Neuronal stem cell (in vitro differentiated cells): ENCODE data around the gene EIF2S2.

Experiments
- DNase-seq: peaks from one replicate; pipeline ENCODE4 v3.0.0-alpha.2; 2013; ENCODE audit warnings: low spot score
- H2AFZ ChIP-seq: one replicate; pipeline ENCODE4 v1.6.1; 2013; ENCODE audit warnings: mild to moderate bottlenecking, low read length, inconsistent platforms
- H2AK5ac ChIP-seq: 2 replicates; pipeline ENCODE4 v1.6.1; 2013; ENCODE audit warnings: low read depth, mild to moderate bottlenecking, inconsistent platforms, low read length, moderate library complexity, mixed read lengths
- H2BK120ac ChIP-seq: 2 replicates; pipeline ENCODE4 v1.6.1; 2013; ENCODE audit warnings: low read depth, mild to moderate bottlenecking, inconsistent platforms, low read length, moderate library complexity, mixed read lengths
- H2BK12ac ChIP-seq: one replicate; pipeline ENCODE4 v1.6.1; 2013; ENCODE audit warnings: low read length, inconsistent platforms
- H2BK15ac ChIP-seq: 2 replicates; pipeline ENCODE4 v1.6.1; 2013; ENCODE audit warnings: mild to moderate bottlenecking, low read length, inconsistent platforms, mixed read lengths
- H2BK5ac ChIP-seq: one replicate; pipeline ENCODE4 v1.6.1; 2013; ENCODE audit warnings: inconsistent platforms, mild to moderate bottlenecking, low read length, moderate library complexity
- H3K14ac ChIP-seq: one replicate; pipeline ENCODE4 v1.6.1; 2013; ENCODE audit warnings: low read length, inconsistent platforms
- H3K18ac ChIP-seq: 2 replicates; pipeline ENCODE4 v1.6.1; 2013; ENCODE audit warnings: low read length, inconsistent platforms
- H3K23ac ChIP-seq: 2 replicates; pipeline ENCODE4 v1.6.1; 2013; ENCODE audit warnings: low read depth, mild to moderate bottlenecking, mixed read lengths, low read length, inconsistent platforms; ENCODE audit not compliant: poor library complexity
- H3K27ac ChIP-seq: replicated peaks from 3 replicates; pipeline ENCODE4 v1.5.1; 2013; ENCODE audit warnings: low read length, inconsistent platforms
- H3K27me3 ChIP-seq, 3 experiments: 2 replicates each; pipeline ENCODE4 v1.6.1; 2013; ENCODE audit warnings: low read length in 3 of 3, mild to moderate bottlenecking in 2 of 3, inconsistent platforms in 1 of 3, low read depth in 1 of 3, mixed read lengths in 1 of 3, moderate library complexity in 1 of 3; ENCODE audit not compliant: control insufficient read depth in 3 of 3, insufficient read depth in 3 of 3
- H3K36me3 ChIP-seq, 2 donors: replicated peaks in 1 of 2; 2 replicates each; pipeline ENCODE4 v1.6.1; 2013; ENCODE audit warnings: low read length in 2 of 2; ENCODE audit not compliant: control insufficient read depth in 2 of 2, insufficient read depth in 2 of 2
- H3K4ac ChIP-seq: 2 replicates; pipeline ENCODE4 v1.6.1; 2013; ENCODE audit warnings: inconsistent platforms, mild to moderate bottlenecking, low read length, moderate library complexity
- H3K4me1 ChIP-seq, 2 donors: 1 replicate in 1 of 2; 2 replicates in 1 of 2; pipeline ENCODE4 v1.6.1; 2013; ENCODE audit warnings: low read length in 2 of 2, low read depth in 1 of 2; ENCODE audit not compliant: control insufficient read depth in 2 of 2, insufficient read depth in 1 of 2
- H3K4me2 ChIP-seq: one replicate; pipeline ENCODE4 v1.6.1; 2013; ENCODE audit warnings: mild to moderate bottlenecking, low read length, inconsistent platforms; ENCODE audit not compliant: insufficient read depth, poor library complexity, severe bottlenecking
- H3K4me3 ChIP-seq, 2 donors: 2 replicates each; pipeline ENCODE4 v1.5.1; 2013; ENCODE audit warnings: low read length in 2 of 2, mild to moderate bottlenecking in 2 of 2, inconsistent platforms in 1 of 2, moderate library complexity in 1 of 2
- H3K79me1 ChIP-seq: one replicate; pipeline ENCODE4 v1.6.1; 2013; ENCODE audit warnings: low read depth, mild to moderate bottlenecking, inconsistent platforms, low read length, moderate library complexity
- H3K9ac ChIP-seq: one replicate; pipeline ENCODE4 v1.6.1; 2013; ENCODE audit warnings: mild to moderate bottlenecking, low read depth, low read length, inconsistent platforms; ENCODE audit not compliant: poor library complexity
- H3K9me3 ChIP-seq, 2 donors: replicated peaks in 1 of 2; 2 replicates each; pipeline versions ENCODE3 to v1.6.1; 2013; ENCODE audit warnings: low read length in 2 of 2, mild to moderate bottlenecking in 2 of 2, inconsistent platforms in 1 of 2, low read depth in 1 of 2, mixed read lengths in 1 of 2, moderate library complexity in 1 of 2; ENCODE audit not compliant: control insufficient read depth in 2 of 2, insufficient read depth in 1 of 2
- H4K8ac ChIP-seq: one replicate; pipeline ENCODE4 v1.6.1; 2013; ENCODE audit warnings: low read depth, mild to moderate bottlenecking, inconsistent platforms, low read length, moderate library complexity
- H4K91ac ChIP-seq: one replicate; pipeline ENCODE4 v1.6.1; 2013; ENCODE audit warnings: low read length, low read depth, mild to moderate bottlenecking, inconsistent platforms; ENCODE audit not compliant: poor library complexity
- WGBS, 2 donors: extraction: QIAGEN DNeasy Blood & Tissue Kit; methylation state at CpG; one replicate each; pipeline ENCODE4 v1.1.7; 2013; ENCODE audit warnings: missing lambda C conversion rate in 2 of 2, mixed read lengths in 1 of 2; ENCODE audit not compliant: insufficient read length in 2 of 2, insufficient replicate concordance in 1 of 2; ENCODE audit errors: extremely low coverage in 2 of 2; 5-methylcytosine and 5-hydroxymethylcytosine counted together

EIF2S2 gene

DNA sequence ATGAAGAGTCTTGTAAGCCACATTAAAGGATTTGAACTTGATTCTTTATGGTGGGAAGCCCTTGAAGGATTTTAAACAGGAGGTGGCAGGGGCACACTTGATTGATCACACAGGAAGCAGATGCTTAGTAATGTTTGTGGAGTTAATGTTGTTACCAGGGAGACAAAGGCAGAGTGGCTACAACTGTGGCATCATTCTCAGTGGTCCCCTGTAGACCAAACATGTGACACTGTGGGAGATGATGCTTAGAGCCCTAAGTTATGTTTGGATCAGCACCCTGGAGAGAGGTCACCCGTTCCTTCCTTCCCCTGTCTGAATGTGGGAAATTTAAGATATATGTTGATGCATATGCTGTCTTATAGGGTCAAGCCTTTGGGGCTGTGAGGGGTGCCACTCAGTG lies 53.2 kb downstream of the EIF2S2 start:
- WGBS, 2 donors = no CpG with 5 or more reads among the region's 1 CpG
- H4K8ac ChIP-seq = no peak overlapping the region
- no peaks in the 10 kb centered on the region for H3K9me3 ChIP-seq
- no peak overlapping the region for H3K4me3 ChIP-seq
- H3K23ac ChIP-seq = no peak overlapping the region
- H2BK120ac ChIP-seq = no peak overlapping the region
- no peak overlapping the region for H3K18ac ChIP-seq
- H3K79me1 ChIP-seq = peaks cover 1% of the 10 kb centered on the region
- no peak overlapping the region for H3K14ac ChIP-seq
- no peak overlapping the region for H3K27ac ChIP-seq
- H3K27me3 ChIP-seq = no peaks in the 10 kb centered on the region
- no peak overlapping the region for H4K91ac ChIP-seq
- no peak overlapping the region for H2BK12ac ChIP-seq
- no peak overlapping the region for H2AK5ac ChIP-seq
- peaks cover 7 to 37% of the 10 kb centered on the region in 2 donors for H3K36me3 ChIP-seq
- H3K4me2 ChIP-seq = no peak overlapping the region
- H2AFZ ChIP-seq = no peak overlapping the region
- H2BK5ac ChIP-seq = no peak overlapping the region
- H2BK15ac ChIP-seq = no peak overlapping the region
- peaks cover 3 to 8% of the 10 kb centered on the region in 2 donors for H3K4me1 ChIP-seq
- DNase-seq = no peak
- no peak overlapping the region for H3K4ac ChIP-seq
- no peak overlapping the region for H3K9ac ChIP-seq

DNA sequence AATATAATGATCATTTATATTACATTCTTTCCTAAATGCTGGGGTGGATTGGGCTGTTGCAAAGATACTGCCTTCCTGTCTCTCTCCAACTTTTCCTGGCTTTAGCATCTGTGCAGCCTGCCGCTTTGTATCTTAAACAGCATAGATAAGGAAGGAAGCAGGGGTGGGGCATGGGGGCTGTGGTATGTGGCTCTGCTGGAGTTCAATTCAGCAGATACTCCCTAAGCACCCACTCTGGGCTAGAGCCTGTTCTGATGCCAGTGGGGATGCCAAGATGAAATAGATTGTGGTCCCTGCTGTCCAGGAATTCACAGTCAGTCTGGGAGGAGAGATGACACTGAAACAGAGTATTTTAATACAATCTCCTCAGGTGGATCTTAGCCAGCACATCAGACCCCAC lies 56.8 kb downstream of the EIF2S2 start:
- Histone ChIP-seq H2AK5ac (no peak overlapping the region), H2BK12ac (no peak overlapping the region), H3K79me1 (no peaks in the 10 kb centered on the region), H3K27ac (no peak overlapping the region), H4K8ac (no peak overlapping the region), H3K4me1 (peaks cover 4 to 12% of the 10 kb centered on the region in 2 donors), H3K18ac (no peak overlapping the region), H3K9me3 (no peaks in the 10 kb centered on the region), H2BK120ac (no peak overlapping the region), H3K4ac (no peak overlapping the region), H3K4me2 (no peak overlapping the region), H2BK5ac (no peak overlapping the region), H4K91ac (no peak overlapping the region), H3K14ac (no peak overlapping the region), H2AFZ (no peak overlapping the region), H3K36me3 (peaks cover 2 to 13% of the 10 kb centered on the region in 2 donors), H3K23ac (no peak overlapping the region), H2BK15ac (no peak overlapping the region), H3K4me3 (no peak overlapping the region), H3K9ac (no peak overlapping the region), H3K27me3 (no peaks in the 10 kb centered on the region)
- WGBS, 2 donors = no CpG with 5 or more reads among the region's 1 CpG
- DNase-seq = no peak

DNA sequence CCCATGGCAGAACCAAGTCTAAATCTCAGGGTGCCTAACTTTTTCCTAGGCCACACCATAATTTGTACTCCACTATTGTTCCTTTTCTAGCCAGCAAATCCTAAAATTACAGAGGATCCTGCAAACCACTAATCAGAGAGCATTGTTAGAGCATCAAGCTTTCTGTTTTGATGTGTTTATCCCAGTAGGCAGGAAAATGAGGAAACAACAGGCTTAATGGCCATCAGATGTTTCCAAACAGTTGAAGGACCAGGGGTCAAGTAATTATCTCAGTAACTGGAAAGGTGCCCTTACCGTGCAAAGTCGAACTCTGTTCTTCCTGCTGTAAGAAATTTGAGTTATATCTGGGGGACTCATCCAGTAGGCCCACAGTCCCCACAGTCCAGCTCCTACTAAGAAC lies 59.6 kb downstream of the EIF2S2 start:
- Histone ChIP-seq H3K18ac (no peak overlapping the region), H3K14ac (no peak overlapping the region), H2BK15ac (no peak overlapping the region), H2AFZ (no peak overlapping the region), H3K4me2 (no peak overlapping the region), H2BK12ac (no peak overlapping the region), H2BK5ac (no peak overlapping the region), H3K27me3 (no peaks in the 10 kb centered on the region), H3K4ac (no peak overlapping the region), H2BK120ac (no peak overlapping the region), H3K4me1 (peaks cover 4 to 9% of the 10 kb centered on the region in 2 donors), H3K23ac (no peak overlapping the region), H2AK5ac (no peak overlapping the region), H4K8ac (no peak overlapping the region), H3K36me3 (peaks cover 0 to 5% of the 10 kb centered on the region in 2 donors), H3K79me1 (no peaks in the 10 kb centered on the region), H3K4me3 (no peak overlapping the region), H3K9me3 (no peaks in the 10 kb centered on the region), H3K27ac (no peak overlapping the region), H4K91ac (no peak overlapping the region), H3K9ac (no peak overlapping the region)
- WGBS, 2 donors = no CpG with 5 or more reads among the region's 2 CpGs
- DNase-seq = no peak

DNA sequence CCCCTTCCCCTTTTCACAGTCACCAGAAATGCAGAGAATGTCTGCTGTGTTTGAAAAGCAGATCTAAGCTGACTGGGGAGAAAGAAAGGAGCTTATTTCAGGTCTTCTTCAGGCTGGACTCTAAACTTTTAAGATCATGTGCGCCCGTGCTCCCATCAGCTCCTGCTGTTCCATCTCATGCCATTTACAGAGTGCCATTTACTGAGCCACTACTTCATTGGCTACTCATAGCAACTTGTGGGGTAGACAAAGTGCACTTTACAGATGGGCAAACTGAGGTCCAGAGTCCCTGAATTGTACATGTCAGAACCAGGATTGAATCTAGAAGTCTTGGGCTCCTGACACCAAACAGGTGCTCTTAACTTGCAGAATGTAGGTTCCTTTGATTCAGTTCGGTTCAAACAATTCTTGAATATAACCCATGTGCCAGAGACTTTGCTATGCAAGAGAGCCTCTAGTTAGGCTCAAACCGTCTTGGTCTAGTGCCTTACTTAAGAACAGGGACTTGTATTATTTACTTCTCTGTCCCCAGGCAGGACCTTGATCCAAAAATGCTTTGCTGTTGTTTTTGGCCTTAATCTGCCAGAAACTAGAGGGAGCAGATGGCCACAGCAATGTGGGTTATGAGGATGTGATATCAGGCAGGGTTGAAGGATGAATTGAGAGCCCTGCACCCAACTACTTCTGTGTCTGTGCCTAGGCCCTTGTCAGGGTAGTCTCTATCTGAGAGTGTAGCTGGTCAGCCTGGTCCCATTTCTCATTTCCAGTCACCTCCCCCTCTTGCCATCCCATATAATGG lies 61.9 kb downstream of the EIF2S2 start:
- H3K23ac ChIP-seq = no peak overlapping the region
- H2BK120ac ChIP-seq = no peak overlapping the region
- H2BK5ac ChIP-seq = no peak overlapping the region
- peaks cover 0 to 24% of the 10 kb centered on the region in 2 donors for H3K36me3 ChIP-seq
- no peak overlapping the region for H4K8ac ChIP-seq
- no peak for DNase-seq
- H3K27ac ChIP-seq = no peak overlapping the region
- H3K4ac ChIP-seq = no peak overlapping the region
- no peak overlapping the region for H2AFZ ChIP-seq
- H3K9ac ChIP-seq = no peak overlapping the region
- no peak overlapping the region for H3K14ac ChIP-seq
- H2BK12ac ChIP-seq = no peak overlapping the region
- H3K4me3 ChIP-seq = no peak overlapping the region
- no peak overlapping the region for H2AK5ac ChIP-seq
- peaks cover 9 to 10% of the 10 kb centered on the region in 2 donors for H3K4me1 ChIP-seq
- no peaks in the 10 kb centered on the region for H3K79me1 ChIP-seq
- no peaks in the 10 kb centered on the region for H3K9me3 ChIP-seq
- no peak overlapping the region for H3K18ac ChIP-seq
- H3K27me3 ChIP-seq = no peaks in the 10 kb centered on the region
- H4K91ac ChIP-seq = no peak overlapping the region
- WGBS, 2 donors = no CpG with 5 or more reads among the region's 4 CpGs
- H2BK15ac ChIP-seq = no peak overlapping the region
- H3K4me2 ChIP-seq = no peak overlapping the region
